ENCODE results near the gene FAM210A. TPM values are rescaled to one million over a fixed set of nuclear protein-coding genes. Genes with fewer than 3 reads are reported as not detected.

The FAM210A gene
- total and polyA plus RNA-seq, 9 of the 15 experiments (the other 6 are each of a cell fraction or from before 2014, with no cell fraction given): 8.3 to 41.7 (median 19.1) TPM

DNA sequence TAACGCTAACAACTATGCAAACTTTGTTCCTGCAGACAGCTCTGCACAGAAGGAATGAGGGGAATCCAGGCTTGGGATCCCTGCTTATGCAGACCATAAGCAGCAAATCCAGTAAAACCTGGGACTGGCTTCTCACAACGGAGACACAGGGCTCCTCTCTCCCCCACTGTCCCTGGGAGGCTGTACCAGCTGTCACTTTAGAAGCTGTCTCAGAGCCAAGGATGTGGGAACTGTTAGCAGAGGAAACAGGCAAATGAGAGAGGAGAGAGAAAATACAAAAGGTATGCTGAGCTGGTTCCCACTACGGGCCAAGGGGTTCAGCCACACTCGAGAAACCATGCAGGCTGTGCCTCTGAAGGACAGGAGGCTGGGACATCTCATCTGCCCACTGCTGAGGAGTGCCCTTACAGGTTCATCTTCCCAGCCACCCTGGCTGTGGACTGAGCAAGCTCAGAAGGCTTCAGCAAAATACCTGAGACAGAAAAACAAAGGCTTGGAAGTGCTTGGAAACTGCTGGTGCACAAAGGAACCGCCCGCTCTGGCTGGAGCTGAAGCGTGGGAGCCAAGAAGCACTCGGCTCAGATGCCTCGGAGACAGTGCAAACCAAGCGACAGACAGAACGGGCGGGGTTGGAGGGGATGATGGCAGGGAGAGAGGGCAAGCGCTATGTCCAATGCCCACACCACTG, 72.5 kb downstream of the FAM210A start:
- Histone ChIP-seq H3K9me3 (replicated peaks; ENCODE audit: control insufficient read depth, insufficient read depth, low read depth, low read length) (no peaks in the 10 kb centered on the region), H3K36me3 (ENCODE audit: control insufficient read depth, insufficient read depth, low read length) (no peaks in the 10 kb centered on the region), H3K4me3 (no peak overlapping the region), H3K27ac (ENCODE audit: extremely low read depth, low read depth, low read length) (no peak overlapping the region), H3K9ac (ENCODE audit: insufficient read depth in 1 of 2, low read depth in 2 of 2, low read length in 2 of 2) (no peak overlapping the region), H3K4me1 (replicated peaks in 1 of 2; ENCODE audit: control insufficient read depth in 2 of 2, insufficient read depth in 2 of 2, low read length in 2 of 2) (peaks cover 0 to 4% of the 10 kb centered on the region in 2 experiments; a peak in 1 of 5 replicates), H3K9me1 (ENCODE audit: control insufficient read depth, insufficient read depth, low read length) (no peaks in the 10 kb centered on the region), H2AFZ (ENCODE audit: low read depth, low read length) (no peak overlapping the region), H3K27me3 (ENCODE audit: control insufficient read depth in 2 of 2, insufficient read depth in 2 of 2, low read length in 2 of 2) (peaks cover 22 to 24% of the 10 kb centered on the region in 2 experiments), H3K4me2 (ENCODE audit: insufficient read depth, low read length) (no peak overlapping the region), H4K20me1 (replicated peaks; ENCODE audit: control insufficient read depth, insufficient read depth, low read length) (no peaks in the 10 kb centered on the region), H3K79me2 (ENCODE audit: control insufficient read depth, insufficient read depth, low read length) (no peaks in the 10 kb centered on the region)
- ATAC-seq: peak; percentile 53
- WGBS (ENCODE audit: insufficient coverage, low coverage, missing lambda C conversion rate): 4% methylated on average over 13 of the region's 13 CpGs
- intact Hi-C loops (cut with micrococcal nuclease) (no loop called here), in situ Hi-C loops (cut with MboI) (no loop called here)
- CTCF ChIA-PET (ENCODE audit: low intra/inter-chr PET ratio): no interaction called here
- POLR2A ChIA-PET: interaction anchor here (1.0 kb wide), 1 partner anchor 70 kb away, joined by 3 read pairs; no protein-coding TSS in a partner anchor
- no peak for DNase-seq (ENCODE audit: extremely low read depth in 1 of 4, low spot score in 3 of 4)
- FAIRE-seq: no peak
- BruUV-seq (replicated peaks): no TSS peak
- no peak for TF ChIP-seq MYNN (IDR thresholded peaks at IDR 0.05)
- TF ChIP-seq MYNN (CRISPR knock-in tag; IDR thresholded peaks at IDR 0.05): no peak
- TF ChIP-seq, protein P1, sequence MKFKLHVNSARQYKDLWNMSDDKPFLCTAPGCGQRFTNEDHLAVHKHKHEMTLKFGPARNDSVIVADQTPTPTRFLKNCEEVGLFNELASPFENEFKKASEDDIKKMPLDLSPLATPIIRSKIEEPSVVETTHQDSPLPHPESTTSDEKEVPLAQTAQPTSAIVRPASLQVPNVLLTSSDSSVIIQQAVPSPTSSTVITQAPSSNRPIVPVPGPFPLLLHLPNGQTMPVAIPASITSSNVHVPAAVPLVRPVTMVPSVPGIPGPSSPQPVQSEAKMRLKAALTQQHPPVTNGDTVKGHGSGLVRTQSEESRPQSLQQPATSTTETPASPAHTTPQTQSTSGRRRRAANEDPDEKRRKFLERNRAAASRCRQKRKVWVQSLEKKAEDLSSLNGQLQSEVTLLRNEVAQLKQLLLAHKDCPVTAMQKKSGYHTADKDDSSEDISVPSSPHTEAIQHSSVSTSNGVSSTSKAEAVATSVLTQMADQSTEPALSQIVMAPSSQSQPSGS (CRISPR knock-in tag; IDR thresholded peaks at IDR 0.05): no peak
- TF ChIP-seq GABPB2 (CRISPR knock-in tag; conservative IDR thresholded peaks at IDR 0.05): no peak
- TF ChIP-seq, protein P2, sequence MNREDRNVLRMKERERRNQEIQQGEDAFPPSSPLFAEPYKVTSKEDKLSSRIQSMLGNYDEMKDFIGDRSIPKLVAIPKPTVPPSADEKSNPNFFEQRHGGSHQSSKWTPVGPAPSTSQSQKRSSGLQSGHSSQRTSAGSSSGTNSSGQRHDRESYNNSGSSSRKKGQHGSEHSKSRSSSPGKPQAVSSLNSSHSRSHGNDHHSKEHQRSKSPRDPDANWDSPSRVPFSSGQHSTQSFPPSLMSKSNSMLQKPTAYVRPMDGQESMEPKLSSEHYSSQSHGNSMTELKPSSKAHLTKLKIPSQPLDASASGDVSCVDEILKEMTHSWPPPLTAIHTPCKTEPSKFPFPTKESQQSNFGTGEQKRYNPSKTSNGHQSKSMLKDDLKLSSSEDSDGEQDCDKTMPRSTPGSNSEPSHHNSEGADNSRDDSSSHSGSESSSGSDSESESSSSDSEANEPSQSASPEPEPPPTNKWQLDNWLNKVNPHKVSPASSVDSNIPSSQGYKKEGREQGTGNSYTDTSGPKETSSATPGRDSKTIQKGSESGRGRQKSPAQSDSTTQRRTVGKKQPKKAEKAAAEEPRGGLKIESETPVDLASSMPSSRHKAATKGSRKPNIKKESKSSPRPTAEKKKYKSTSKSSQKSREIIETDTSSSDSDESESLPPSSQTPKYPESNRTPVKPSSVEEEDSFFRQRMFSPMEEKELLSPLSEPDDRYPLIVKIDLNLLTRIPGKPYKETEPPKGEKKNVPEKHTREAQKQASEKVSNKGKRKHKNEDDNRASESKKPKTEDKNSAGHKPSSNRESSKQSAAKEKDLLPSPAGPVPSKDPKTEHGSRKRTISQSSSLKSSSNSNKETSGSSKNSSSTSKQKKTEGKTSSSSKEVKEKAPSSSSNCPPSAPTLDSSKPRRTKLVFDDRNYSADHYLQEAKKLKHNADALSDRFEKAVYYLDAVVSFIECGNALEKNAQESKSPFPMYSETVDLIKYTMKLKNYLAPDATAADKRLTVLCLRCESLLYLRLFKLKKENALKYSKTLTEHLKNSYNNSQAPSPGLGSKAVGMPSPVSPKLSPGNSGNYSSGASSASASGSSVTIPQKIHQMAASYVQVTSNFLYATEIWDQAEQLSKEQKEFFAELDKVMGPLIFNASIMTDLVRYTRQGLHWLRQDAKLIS (CRISPR knock-in tag; IDR thresholded peaks at IDR 0.05): no peak
- TF ChIP-seq, protein P3, sequence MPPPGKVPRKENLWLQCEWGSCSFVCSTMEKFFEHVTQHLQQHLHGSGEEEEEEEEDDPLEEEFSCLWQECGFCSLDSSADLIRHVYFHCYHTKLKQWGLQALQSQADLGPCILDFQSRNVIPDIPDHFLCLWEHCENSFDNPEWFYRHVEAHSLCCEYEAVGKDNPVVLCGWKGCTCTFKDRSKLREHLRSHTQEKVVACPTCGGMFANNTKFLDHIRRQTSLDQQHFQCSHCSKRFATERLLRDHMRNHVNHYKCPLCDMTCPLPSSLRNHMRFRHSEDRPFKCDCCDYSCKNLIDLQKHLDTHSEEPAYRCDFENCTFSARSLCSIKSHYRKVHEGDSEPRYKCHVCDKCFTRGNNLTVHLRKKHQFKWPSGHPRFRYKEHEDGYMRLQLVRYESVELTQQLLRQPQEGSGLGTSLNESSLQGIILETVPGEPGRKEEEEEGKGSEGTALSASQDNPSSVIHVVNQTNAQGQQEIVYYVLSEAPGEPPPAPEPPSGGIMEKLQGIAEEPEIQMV (tag; conservative IDR thresholded peaks at IDR 0.05; ENCODE audit: low read depth): no peak
- no peak for TF ChIP-seq MYBL2 (IDR thresholded peaks at IDR 0.05; ENCODE audit: low read depth)
- no peak for TF ChIP-seq MYBL2 (CRISPR knock-in tag; IDR thresholded peaks at IDR 0.05; ENCODE audit: borderline replicate concordance)
- TF ChIP-seq ZNF184 (CRISPR knock-in tag; IDR thresholded peaks at IDR 0.05): no peak
- TF ChIP-seq CBX5 (IDR thresholded peaks at IDR 0.05; ENCODE audit: borderline replicate concordance, low read depth): no peak
- TF ChIP-seq NONO (IDR thresholded peaks at IDR 0.05; ENCODE audit: low read depth in 2 of 2, low read length in 1 of 2): no peak
- no peak for TF ChIP-seq ERF (CRISPR knock-in tag; IDR thresholded peaks at IDR 0.05)
- TF ChIP-seq ZNF175 (CRISPR knock-in tag; IDR thresholded peaks at IDR 0.05; ENCODE audit: low read depth): no peak
- no peak for TF ChIP-seq SRF (CRISPR knock-in tag; IDR thresholded peaks at IDR 0.05)
- no peak for TF ChIP-seq BCL6 (CRISPR knock-in tag; IDR thresholded peaks at IDR 0.05)

Data from K562 (cell line).